Body of pancreas (tissue), 4 donors: Measurements from ENCODE around the gene GALR2.

Experiments
- POLR2A ChIP-seq, 3 donors: fragments of 450-650 bp; IDR thresholded peaks; one replicate each; pipeline ENCODE4 v1.6.1; 2016; ENCODE audit warnings: antibody characterized with exemption in 3 of 3, mild to moderate bottlenecking in 2 of 3
- TF ChIP-seq, protein P1 (sequence below), 7 experiments: fragments of 450-650 bp in 4 of 7; fragments of 200-600 bp in 3 of 7; sonication (generic) in 3 of 7; IDR thresholded peaks; one replicate each; pipeline ENCODE4 v1.5.1; 2016 to 2019; ENCODE audit warnings: antibody characterized with exemption in 7 of 7

GRCh38 chr17:76081295-76082210 lies 7.0 kb downstream of the GALR2 start:
- TF ChIP-seq, protein P1, sequence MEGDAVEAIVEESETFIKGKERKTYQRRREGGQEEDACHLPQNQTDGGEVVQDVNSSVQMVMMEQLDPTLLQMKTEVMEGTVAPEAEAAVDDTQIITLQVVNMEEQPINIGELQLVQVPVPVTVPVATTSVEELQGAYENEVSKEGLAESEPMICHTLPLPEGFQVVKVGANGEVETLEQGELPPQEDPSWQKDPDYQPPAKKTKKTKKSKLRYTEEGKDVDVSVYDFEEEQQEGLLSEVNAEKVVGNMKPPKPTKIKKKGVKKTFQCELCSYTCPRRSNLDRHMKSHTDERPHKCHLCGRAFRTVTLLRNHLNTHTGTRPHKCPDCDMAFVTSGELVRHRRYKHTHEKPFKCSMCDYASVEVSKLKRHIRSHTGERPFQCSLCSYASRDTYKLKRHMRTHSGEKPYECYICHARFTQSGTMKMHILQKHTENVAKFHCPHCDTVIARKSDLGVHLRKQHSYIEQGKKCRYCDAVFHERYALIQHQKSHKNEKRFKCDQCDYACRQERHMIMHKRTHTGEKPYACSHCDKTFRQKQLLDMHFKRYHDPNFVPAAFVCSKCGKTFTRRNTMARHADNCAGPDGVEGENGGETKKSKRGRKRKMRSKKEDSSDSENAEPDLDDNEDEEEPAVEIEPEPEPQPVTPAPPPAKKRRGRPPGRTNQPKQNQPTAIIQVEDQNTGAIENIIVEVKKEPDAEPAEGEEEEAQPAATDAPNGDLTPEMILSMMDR (IDR thresholded peaks at IDR 0.05): no peak
- TF ChIP-seq POLR2A (IDR thresholded peaks at IDR 0.05): no peak
